ENCODE results near the gene ABCC8.

Gene ABCC8

DNA sequence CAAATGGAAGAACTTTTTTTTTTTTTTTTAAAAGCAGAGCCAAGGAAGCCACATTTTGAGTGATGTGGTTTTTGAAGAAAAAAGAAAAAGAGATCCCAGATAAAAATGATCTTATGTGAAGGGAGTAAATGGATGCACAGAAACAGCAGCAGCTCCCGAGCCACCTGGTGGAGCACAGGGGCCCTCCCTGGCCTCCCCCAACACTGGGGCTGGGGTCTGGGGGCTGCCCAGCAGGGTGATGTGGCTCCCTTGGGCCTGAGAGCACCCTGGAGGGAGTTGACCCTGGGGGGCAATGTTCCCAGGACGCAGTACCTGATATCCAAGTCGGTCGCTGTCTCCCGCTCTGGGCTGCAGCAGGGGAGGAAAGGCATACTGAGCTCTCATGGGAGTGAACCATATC lies 61.7 kb downstream of the ABCC8 start:
- TF ChIP-seq, protein P1, sequence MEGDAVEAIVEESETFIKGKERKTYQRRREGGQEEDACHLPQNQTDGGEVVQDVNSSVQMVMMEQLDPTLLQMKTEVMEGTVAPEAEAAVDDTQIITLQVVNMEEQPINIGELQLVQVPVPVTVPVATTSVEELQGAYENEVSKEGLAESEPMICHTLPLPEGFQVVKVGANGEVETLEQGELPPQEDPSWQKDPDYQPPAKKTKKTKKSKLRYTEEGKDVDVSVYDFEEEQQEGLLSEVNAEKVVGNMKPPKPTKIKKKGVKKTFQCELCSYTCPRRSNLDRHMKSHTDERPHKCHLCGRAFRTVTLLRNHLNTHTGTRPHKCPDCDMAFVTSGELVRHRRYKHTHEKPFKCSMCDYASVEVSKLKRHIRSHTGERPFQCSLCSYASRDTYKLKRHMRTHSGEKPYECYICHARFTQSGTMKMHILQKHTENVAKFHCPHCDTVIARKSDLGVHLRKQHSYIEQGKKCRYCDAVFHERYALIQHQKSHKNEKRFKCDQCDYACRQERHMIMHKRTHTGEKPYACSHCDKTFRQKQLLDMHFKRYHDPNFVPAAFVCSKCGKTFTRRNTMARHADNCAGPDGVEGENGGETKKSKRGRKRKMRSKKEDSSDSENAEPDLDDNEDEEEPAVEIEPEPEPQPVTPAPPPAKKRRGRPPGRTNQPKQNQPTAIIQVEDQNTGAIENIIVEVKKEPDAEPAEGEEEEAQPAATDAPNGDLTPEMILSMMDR (IDR thresholded peaks at IDR 0.05; ENCODE audit: borderline replicate concordance, insufficient read depth, low read depth, low read length), result no peak
- H3K4me3 ChIP-seq (ENCODE audit: low read depth, low read length), result no peak overlapping the region

DNA sequence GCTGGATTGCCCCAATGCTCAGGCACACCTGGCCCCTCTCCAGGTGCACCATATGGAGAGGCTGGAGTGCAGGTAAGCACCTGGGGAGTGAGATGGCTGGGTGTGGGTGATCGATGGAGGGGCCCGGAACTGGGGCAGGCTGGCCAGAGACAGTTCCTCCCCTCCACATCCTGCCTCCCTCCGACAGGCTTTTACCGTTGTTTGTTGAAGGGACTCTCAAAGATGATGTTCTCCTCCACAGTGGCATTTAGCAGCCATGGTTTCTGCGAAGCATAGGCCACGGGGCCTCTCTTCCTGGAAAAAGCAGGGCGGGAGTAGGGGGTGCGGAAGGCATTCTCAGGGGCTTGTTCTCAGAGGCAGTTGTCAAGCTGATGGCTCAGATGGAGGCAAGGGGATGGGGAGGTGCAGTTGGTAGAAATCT lies 62.3 kb downstream of the ABCC8 start:
- TF ChIP-seq, protein P1 (IDR thresholded peaks at IDR 0.05; ENCODE audit: borderline replicate concordance, insufficient read depth, low read depth, low read length), result no peak
- no peak overlapping the region for H3K4me3 ChIP-seq (ENCODE audit: low read depth, low read length)

DNA sequence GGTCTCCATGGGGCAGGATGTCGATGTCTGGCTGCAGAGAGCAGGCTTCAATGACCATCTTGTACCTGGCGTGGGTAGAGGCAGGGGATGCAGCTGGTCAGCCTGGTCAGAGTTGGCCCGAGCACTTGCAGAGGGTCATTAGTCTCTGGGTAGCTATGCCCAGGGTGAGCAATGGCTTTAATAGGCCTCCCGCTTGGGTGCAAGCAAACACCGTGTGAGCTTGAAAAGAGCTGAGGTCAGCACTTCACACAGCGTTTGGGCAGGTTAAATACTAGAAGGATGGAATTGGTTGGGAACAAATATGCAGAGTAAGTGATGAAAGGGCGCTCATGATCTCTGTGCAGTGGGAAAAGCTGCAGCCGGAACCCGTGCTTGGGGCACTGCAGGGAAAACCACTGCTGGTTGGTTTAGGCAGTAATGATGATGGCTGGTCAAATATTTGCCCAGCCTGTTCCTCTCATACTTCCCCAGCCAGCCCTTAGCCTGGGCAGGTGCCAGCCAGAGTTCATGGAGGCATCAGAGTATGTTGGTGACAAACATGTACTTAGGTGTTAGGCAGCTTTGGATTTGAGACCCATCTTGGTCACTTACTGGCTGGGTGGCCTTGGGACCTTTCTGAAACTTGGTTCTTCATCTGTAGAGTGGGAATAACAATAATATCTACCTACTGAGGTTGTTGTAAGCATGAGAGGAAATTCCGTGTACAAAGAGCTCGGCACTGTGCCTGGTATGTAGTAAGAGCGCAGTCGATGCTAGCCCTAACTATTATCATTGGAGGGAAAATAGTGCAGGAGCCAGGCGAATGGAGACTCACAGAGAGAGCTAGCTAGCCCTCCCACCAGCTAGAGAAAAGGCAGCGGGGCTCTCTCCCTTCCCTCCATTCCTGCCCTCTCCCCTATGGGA lies 63.0 kb downstream of the ABCC8 start:
- H3K4me3 ChIP-seq (ENCODE audit: low read depth, low read length), result no peak overlapping the region
- TF ChIP-seq, protein P1 (IDR thresholded peaks at IDR 0.05; ENCODE audit: borderline replicate concordance, insufficient read depth, low read depth, low read length), result no peak

DNA sequence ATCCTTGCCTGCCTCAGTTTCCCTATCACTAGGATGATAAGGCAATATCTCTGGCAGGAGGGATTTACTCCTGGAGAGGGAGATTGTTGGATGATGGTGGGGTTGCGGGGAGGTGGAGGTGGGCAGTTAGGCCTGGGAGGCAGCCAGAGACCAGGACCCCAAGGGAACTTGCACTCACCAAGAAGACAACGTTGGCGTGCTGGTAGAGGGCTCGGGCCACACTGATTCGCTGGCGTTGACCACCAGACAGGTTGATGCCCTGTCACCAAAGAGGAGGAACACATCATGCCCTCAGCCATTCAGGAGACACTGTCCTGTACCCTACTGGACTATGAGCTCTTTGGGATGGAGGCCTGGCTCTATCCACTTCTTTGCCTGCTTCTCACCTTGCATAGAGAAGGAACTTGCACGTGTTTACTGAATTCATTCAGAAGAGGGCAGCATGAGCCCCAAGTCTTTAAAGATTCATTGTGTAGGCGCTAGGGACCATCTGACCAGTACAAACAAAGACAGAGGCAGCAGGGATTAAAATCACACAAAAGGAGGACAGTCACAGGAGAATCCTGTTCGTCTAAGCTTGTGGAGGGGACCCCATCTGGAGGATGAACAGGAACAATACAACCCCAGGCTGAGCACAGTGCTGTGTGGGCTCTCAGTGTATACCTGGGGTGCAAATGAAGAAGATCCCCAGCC lies 64.0 kb downstream of the ABCC8 start:
- no peak overlapping the region for H3K4me3 ChIP-seq (ENCODE audit: low read depth, low read length)
- TF ChIP-seq, protein P1 (IDR thresholded peaks at IDR 0.05; ENCODE audit: borderline replicate concordance, insufficient read depth, low read depth, low read length), result no peak

DNA sequence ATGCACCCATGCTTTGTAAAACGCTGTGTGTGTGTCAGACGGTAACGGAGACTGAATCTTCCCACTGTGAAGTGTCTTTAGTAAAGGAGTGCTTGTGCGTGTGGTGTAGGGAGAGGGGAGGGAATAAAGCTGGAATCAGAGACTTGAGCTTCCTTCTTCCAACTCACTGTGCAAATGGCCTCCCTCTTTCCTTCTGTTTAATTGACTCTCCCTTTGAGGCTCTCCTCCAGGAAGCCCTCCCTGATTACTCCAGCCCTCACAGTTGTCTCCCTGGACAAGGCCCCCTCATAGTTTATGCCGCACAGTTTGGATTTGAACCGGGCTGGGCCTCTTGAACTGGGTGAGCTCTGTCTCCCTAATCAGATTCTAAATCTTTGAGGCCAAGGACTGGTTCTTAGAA lies 65.2 kb downstream of the ABCC8 start:
- TF ChIP-seq, protein P1 (IDR thresholded peaks at IDR 0.05; ENCODE audit: borderline replicate concordance, insufficient read depth, low read depth, low read length), result no peak
- no peak overlapping the region for H3K4me3 ChIP-seq (ENCODE audit: low read depth, low read length)

DNA sequence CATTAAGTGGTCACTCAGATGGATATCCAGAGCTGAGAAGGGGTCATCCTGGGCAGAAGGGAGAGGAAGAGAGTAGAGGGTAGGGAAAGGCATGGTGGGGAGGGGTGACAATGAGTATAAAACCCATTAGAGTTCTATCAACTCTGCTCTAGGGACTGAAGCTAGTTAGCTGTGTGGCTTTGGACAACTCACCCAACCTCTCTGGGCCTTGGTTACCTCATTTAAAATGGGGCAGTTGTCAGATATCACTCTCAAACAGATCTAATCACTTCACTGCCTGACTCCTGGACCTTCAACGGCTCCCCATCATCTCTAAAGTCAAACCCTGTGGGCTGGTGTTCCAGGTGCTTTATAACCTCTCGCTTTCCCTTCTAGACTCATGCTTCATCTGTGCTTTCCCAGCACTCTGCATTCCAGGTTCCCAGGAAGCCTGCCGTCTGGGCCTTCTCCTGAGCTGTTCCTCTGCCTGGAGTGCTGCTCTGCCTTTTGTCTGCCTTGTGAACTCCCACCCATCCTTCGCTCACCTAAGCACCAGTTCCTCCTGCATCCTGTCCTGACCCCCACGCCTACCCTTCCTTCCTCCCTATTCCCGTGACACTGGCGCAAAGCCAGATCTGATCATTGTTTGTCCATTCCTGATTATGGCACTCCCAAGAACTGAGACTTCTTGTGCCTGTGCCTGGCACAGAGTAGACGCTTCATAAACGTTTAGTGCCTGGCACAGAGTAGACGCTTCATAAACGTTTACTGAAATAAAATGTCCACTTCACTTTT lies 65.9 kb downstream of the ABCC8 start:
- H3K4me3 ChIP-seq (ENCODE audit: low read depth, low read length), result no peak overlapping the region
- TF ChIP-seq, protein P1 (IDR thresholded peaks at IDR 0.05; ENCODE audit: borderline replicate concordance, insufficient read depth, low read depth, low read length), result no peak

Data from GM12875 (cell line).